ENCODE data around the gene AKAP8L. TPM values are rescaled to one million over a fixed set of nuclear protein-coding genes. Genes with fewer than 3 reads are reported as not detected.

Gene AKAP8L
- total RNA-seq, 1 experiment from 2014 or later: 123 TPM

DNA sequence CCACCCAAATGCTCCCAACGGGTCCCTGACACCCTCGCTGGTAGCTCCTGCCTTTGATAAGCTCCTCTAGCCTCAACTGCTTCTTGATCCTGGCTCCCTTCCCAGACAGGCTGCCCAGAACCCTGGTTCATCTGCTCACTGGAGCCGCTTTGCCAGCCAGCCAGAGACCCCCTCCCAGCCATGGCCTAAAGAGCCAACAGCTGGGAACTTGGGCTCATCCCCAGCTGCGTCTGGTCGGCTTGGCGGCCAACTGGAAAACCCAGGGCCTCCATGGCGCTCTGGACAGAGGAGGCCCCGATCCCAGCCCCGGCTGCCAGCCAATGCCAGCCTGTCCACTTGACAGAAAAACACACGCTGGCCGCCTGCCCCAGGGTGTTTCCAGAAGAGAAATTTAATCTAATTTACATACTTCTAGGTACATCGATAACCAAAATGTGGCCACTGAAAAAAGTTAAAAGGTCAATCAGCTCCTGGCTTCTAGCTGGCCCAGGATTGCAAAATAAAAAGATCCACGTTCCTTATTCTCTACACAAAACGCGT is 3.0 kb upstream of the AKAP8L start:
- H3K9ac ChIP-seq (ENCODE audit: extremely low read depth, insufficient read length, low read length): no peak overlapping the region
- H3K36me3 Mint-ChIP-seq (ENCODE audit: insufficient read depth in 1 of 3, low read depth in 3 of 3): peaks cover 32 to 43% (median 42%) of the 10 kb centered on the region in 3 experiments
- no peaks in the 10 kb centered on the region for H3K9me3 ChIP-seq (ENCODE audit: control insufficient read depth, low read depth, low read length)
- no peak overlapping the region for H3K27ac Mint-ChIP-seq
- no peak overlapping the region for H4K8ac ChIP-seq (replicated peaks; ENCODE audit: insufficient read length, low read depth, low read length)
- no peak overlapping the region for H2BK12ac ChIP-seq (ENCODE audit: insufficient read length, low read depth, low read length)
- H3T11ph ChIP-seq (ENCODE audit: low read length): no peak overlapping the region
- H3K18ac ChIP-seq (ENCODE audit: insufficient read length, low read depth, low read length): no peak overlapping the region
- H3K4me3 Mint-ChIP-seq: no peak overlapping the region
- no peak overlapping the region for H3K56ac ChIP-seq (ENCODE audit: insufficient read length, low read depth, low read length)
- H3K14ac ChIP-seq (ENCODE audit: insufficient read depth, low read length): no peak overlapping the region
- no peak overlapping the region for H3K27ac ChIP-seq (ENCODE audit: insufficient read length, low read depth, low read length)
- no peak for DNase-seq
- H2BK5ac ChIP-seq (ENCODE audit: insufficient read length, low read length): no peak overlapping the region
- H3K4me1 ChIP-seq (ENCODE audit: insufficient read depth, low read length): no peaks in the 10 kb centered on the region
- no peak overlapping the region for H2AFZ ChIP-seq (ENCODE audit: low read length)
- H3K79me1 ChIP-seq (ENCODE audit: insufficient read depth, low read depth, low read length, poor library complexity, severe bottlenecking): peaks cover 10% of the 10 kb centered on the region
- H3K27me3 ChIP-seq (ENCODE audit: insufficient read depth, low read length): no peaks in the 10 kb centered on the region
- H2AK5ac ChIP-seq (ENCODE audit: insufficient read length, low read length): no peak overlapping the region
- WGBS (ENCODE audit: extremely low coverage, insufficient read length, low lambda C conversion rate): no CpG with 5 or more reads among the region's 15 CpGs
- H3K9me3 Mint-ChIP-seq: peaks cover 0 to 3% of the 10 kb centered on the region in 2 experiments; a peak in 2 of 5 replicates
- H2BK20ac ChIP-seq (ENCODE audit: low read depth, low read length, poor library complexity, severe bottlenecking): no peak overlapping the region
- H2BK120ac ChIP-seq (ENCODE audit: low read depth, low read length, poor library complexity, severe bottlenecking): no peak overlapping the region
- H4K5ac ChIP-seq (ENCODE audit: insufficient read length, low read depth, low read length): no peak overlapping the region
- H3K27me3 Mint-ChIP-seq (ENCODE audit: low read depth): no peaks in the 10 kb centered on the region
- H3K4me2 ChIP-seq (ENCODE audit: insufficient read depth, insufficient read length, low read length): no peak overlapping the region
- H2BK15ac ChIP-seq (ENCODE audit: low read depth, low read length): no peak overlapping the region
- H3K4ac ChIP-seq (ENCODE audit: low read depth, low read length): no peak overlapping the region
- H3K79me2 ChIP-seq (ENCODE audit: insufficient read depth, low read length): peaks cover 18% of the 10 kb centered on the region
- TF ChIP-seq, protein P1, sequence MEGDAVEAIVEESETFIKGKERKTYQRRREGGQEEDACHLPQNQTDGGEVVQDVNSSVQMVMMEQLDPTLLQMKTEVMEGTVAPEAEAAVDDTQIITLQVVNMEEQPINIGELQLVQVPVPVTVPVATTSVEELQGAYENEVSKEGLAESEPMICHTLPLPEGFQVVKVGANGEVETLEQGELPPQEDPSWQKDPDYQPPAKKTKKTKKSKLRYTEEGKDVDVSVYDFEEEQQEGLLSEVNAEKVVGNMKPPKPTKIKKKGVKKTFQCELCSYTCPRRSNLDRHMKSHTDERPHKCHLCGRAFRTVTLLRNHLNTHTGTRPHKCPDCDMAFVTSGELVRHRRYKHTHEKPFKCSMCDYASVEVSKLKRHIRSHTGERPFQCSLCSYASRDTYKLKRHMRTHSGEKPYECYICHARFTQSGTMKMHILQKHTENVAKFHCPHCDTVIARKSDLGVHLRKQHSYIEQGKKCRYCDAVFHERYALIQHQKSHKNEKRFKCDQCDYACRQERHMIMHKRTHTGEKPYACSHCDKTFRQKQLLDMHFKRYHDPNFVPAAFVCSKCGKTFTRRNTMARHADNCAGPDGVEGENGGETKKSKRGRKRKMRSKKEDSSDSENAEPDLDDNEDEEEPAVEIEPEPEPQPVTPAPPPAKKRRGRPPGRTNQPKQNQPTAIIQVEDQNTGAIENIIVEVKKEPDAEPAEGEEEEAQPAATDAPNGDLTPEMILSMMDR (conservative IDR thresholded peaks at IDR 0.05): no peak
- peaks cover 12 to 16% of the 10 kb centered on the region in 2 experiments for H3K4me1 Mint-ChIP-seq
- peaks cover 6% of the 10 kb centered on the region for H3K23me2 ChIP-seq (ENCODE audit: insufficient read length, low read depth, low read length, poor library complexity, severe bottlenecking)
- H4K91ac ChIP-seq (ENCODE audit: insufficient read length, low read depth, low read length): no peak overlapping the region
- no peaks in the 10 kb centered on the region for H4K20me1 ChIP-seq (ENCODE audit: control insufficient read depth, insufficient read depth, insufficient read length)
- no peak overlapping the region for H3K23ac ChIP-seq (ENCODE audit: insufficient read length, low read depth, low read length)
